SU-DHL-6 (cell line): ENCODE data around the gene PKNOX2.

Experiments used
- EZH2phosphoT487 ChIP-seq: fragments of 200-600 bp; sonication (generic), shearing (Covaris generic); conservative IDR thresholded peaks from 2 replicates; pipeline ENCODE4 v1.6.1; 2018; ENCODE audit warnings: mild to moderate bottlenecking, antibody characterized with exemption, low read length, moderate library complexity, mixed read lengths
- TF ChIP-seq, protein P1 (sequence below): fragments of 200-600 bp; sonication (generic); IDR thresholded peaks from one replicate; pipeline ENCODE4 v1.5.1; 2017; ENCODE audit warnings: antibody characterized with exemption, mild to moderate bottlenecking, low read length, moderate library complexity; ENCODE audit not compliant: insufficient read depth, poor library complexity, severe bottlenecking

DNA sequence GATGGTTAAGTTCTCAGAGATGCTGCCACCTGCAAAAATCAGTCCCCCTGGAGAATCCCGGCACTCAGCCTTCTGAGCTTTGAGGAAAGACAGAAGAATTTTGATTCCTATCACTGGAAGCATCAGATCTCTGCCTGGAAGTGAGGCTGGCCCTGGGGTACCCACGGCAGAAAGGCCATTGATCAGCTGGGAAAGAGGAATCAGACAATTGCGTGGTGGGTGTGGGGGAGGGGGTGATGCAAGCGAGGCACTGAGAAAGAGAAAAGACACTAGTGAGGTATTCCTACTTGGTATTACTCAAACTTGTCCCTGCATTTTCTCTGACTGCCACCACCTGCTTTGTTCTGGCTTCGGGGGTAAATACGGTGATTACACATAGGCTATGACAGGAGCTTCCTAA is 235.4 kb downstream of the PKNOX2 start:
- TF ChIP-seq, protein P1, sequence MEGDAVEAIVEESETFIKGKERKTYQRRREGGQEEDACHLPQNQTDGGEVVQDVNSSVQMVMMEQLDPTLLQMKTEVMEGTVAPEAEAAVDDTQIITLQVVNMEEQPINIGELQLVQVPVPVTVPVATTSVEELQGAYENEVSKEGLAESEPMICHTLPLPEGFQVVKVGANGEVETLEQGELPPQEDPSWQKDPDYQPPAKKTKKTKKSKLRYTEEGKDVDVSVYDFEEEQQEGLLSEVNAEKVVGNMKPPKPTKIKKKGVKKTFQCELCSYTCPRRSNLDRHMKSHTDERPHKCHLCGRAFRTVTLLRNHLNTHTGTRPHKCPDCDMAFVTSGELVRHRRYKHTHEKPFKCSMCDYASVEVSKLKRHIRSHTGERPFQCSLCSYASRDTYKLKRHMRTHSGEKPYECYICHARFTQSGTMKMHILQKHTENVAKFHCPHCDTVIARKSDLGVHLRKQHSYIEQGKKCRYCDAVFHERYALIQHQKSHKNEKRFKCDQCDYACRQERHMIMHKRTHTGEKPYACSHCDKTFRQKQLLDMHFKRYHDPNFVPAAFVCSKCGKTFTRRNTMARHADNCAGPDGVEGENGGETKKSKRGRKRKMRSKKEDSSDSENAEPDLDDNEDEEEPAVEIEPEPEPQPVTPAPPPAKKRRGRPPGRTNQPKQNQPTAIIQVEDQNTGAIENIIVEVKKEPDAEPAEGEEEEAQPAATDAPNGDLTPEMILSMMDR: no peak
- no peak for TF ChIP-seq EZH2phosphoT487
